Testis (tissue), 3 donors: ENCODE results near the gene PLEKHA1. TPM values are rescaled to one million over a fixed set of nuclear protein-coding genes. Genes with fewer than 3 reads are reported as not detected.

Experiments
- DNase-seq: peaks from one replicate; pipeline ENCODE4 v3.0.0-alpha.2; 2019
- H3K27ac ChIP-seq, 2 donors: fragments of 200-600 bp; sonication (generic); one replicate each; pipeline ENCODE4 v1.5.1; 2019
- H3K27me3 ChIP-seq: fragments of 200-600 bp; sonication (generic); one replicate; pipeline ENCODE4 v1.5.1; 2019
- H3K36me3 ChIP-seq: fragments of 200-600 bp; sonication (generic); one replicate; pipeline ENCODE4 v1.5.1; 2017; ENCODE audit warnings: low read depth; ENCODE audit errors: missing control alignments
- H3K4me1 ChIP-seq: fragments of 200-600 bp; sonication (generic); one replicate; pipeline ENCODE4 v1.5.1; 2019
- H3K4me3 ChIP-seq, 2 donors: fragments of 200-600 bp; sonication (generic); one replicate each; pipeline ENCODE4 v1.5.1; 2017 to 2019
- H3K9me3 ChIP-seq: fragments of 200-600 bp; sonication (generic); one replicate; pipeline ENCODE4 v1.5.1; 2017
- CTCF ChIP-seq, 3 experiments: fragments of 450-650 bp in 2 of 3; fragments of 200-600 bp in 1 of 3; sonication (generic) in 1 of 3; IDR thresholded peaks; one replicate each; pipeline ENCODE4 v1.5.1; 2016 to 2019; ENCODE audit warnings: antibody characterized with exemption in 3 of 3, mild to moderate bottlenecking in 2 of 3, moderate library complexity in 1 of 3
- POLR2A ChIP-seq: fragments of 450-650 bp; IDR thresholded peaks from one replicate; pipeline ENCODE4 v1.6.1; 2017; ENCODE audit warnings: antibody characterized with exemption, mild to moderate bottlenecking, moderate library complexity
- WGBS, 2 donors: methylation state at CpG; one replicate each; pipeline ENCODE4 v1.1.5; 2018; 5-methylcytosine and 5-hydroxymethylcytosine counted together
- intact Hi-C: fragments of 100-400 bp; cut with DNase I; formaldehyde crosslinking; loops from one replicate; pipeline ENCODE4 v1.15.1; 2023; ENCODE audit warnings: low total_unique reads
- microRNA-seq, 2 donors: library from miRNA; unstranded; fragments of <30 nt; microRNA quantifications; one replicate each; pipeline ENCODE4, GENCODE V29; 2016; ENCODE audit warnings: borderline number of aligned reads in 2 of 2, borderline replicate concordance in 1 of 2
- polyA plus RNA-seq: library from polyadenylated mRNA; stranded (reverse); fragments of 350-450 nt; fragmentation: Illumina TruSeq; extraction: RNeasy Lipid Tissue Mini Kit (QIAGEN cat#74804); gene quantifications from one replicate; pipeline ENCODE4 v1.2.3, GENCODE V29; 2014; ENCODE audit warnings: low read depth, low replicate concordance; ENCODE audit not compliant: insufficient read depth
- small RNA-seq, 2 donors: library from RNA; depleted of rRNA; stranded (forward); fragments of <200 nt; gene quantifications; one replicate each; pipeline ENCODE3, GENCODE V24; 2016
- total RNA-seq, 2 donors: library from RNA; depleted of rRNA; stranded (reverse); fragments of >200 nt; gene quantifications; one replicate each; pipeline ENCODE4 v1.2.3, GENCODE V29; 2016

PLEKHA1 gene
- total and polyA plus RNA-seq, 3 donors from 2014 or later = 27.6 to 66.6 (median 35.7) TPM

DNA sequence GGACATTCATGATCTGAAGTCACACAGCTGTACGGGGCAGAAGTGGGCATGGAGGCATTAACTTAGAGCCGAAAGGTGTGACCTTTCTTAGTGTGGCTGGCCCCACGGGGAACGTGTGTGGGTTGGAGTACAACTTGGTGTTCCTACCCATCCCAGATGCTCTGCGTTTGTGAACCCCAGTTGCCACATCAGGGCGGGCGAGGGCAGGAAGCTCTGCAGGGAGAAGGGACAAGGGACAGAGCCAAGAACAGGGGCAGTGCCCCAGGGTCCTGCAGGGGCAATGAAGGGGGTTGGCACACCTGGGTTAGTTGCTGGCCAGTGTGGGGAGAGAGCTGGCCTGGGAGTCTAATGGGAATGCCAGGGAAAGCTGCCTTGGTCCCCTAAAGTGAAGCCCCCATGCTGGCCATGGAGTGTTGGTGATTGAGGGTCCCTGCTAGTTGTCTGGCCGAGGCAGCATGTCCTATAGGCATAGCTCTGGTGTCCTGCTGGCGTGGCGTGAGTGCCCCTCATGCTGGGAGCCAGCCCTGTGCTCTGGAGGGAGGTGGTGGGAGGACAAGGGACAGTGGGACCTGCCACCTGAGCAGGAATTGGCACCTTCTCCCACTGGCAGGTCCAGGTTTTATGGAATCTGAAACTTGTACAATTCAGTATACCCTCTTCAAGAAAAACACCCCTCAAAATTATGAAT lies 105.8 kb downstream of the PLEKHA1 start:
- H3K9me3 ChIP-seq = no peaks in the 10 kb centered on the region
- 89 to 92% methylated on average over 9 to 10 of the region's 10 CpGs for WGBS, 2 donors
- no peak for DNase-seq
- H3K4me3 ChIP-seq = no peak overlapping the region
- H3K36me3 ChIP-seq = no peaks in the 10 kb centered on the region
- intact Hi-C loops = no loop called here
- no peak overlapping the region for H3K27ac ChIP-seq
- no peaks in the 10 kb centered on the region for H3K27me3 ChIP-seq
- TF ChIP-seq CTCF (IDR thresholded peaks at IDR 0.05) (no peak), POLR2A (no peak)
- peaks cover 13% of the 10 kb centered on the region for H3K4me1 ChIP-seq

- no peak for DNase-seq
- Histone ChIP-seq H3K27ac (no peak overlapping the region), H3K4me3 (no peak overlapping the region), H3K9me3 (no peaks in the 10 kb centered on the region), H3K4me1 (peaks cover 4% of the 10 kb centered on the region), H3K27me3 (no peaks in the 10 kb centered on the region), H3K36me3 (no peaks in the 10 kb centered on the region)
- no peak for TF ChIP-seq CTCF (IDR thresholded peaks at IDR 0.05)
- no peak for TF ChIP-seq POLR2A
- intact Hi-C loops = no loop called here
- WGBS, 2 donors = 90 to 93% methylated on average over 6 of the region's 6 CpGs
Measured at GRCh38 chr10:122481296-122482056, 107.0 kb downstream of the PLEKHA1 start.

Small RNAs within 50 kb of the gene (microRNA-seq; reads per million reads assigned to microRNA genes)
- 0 reads per million in 2 donors for gene MIR3941

Small RNAs within 50 kb of the gene (small RNA-seq; reads per million reads assigned to genes)
- gene MIR3941 (0 reads per million in 2 donors), gene RNU6-728P (0 reads per million in 2 donors)

Other genes with a start within 250 kb of the PLEKHA1 start
- 1 to 10 TPM; 4.9 to 5.3 TPM for gene BTBD16, start 103.4 kb upstream of the PLEKHA1 start, total RNA-seq
- 21.3 TPM for gene BTBD16, start 103.4 kb upstream of the PLEKHA1 start, polyA plus RNA-seq
- 1 to 10 TPM in 1 of 2 donors, not detected in 1; 1.4 TPM for gene ARMS2, start 79.9 kb downstream of the PLEKHA1 start, total RNA-seq
- 2.3 TPM for gene ARMS2, start 79.9 kb downstream of the PLEKHA1 start, polyA plus RNA-seq
- 10 to 100 TPM; 21.3 to 27.3 TPM for gene HTRA1, start 86.8 kb downstream of the PLEKHA1 start, total RNA-seq
- gene HTRA1, start 86.8 kb downstream of the PLEKHA1 start, polyA plus RNA-seq = 105 TPM
- 1 to 10 TPM in 1 of 2 donors, under 1 TPM in 1; 0.87 to 1.2 TPM for gene DMBT1, start 186.0 kb downstream of the PLEKHA1 start, total RNA-seq
- 2.7 TPM for gene DMBT1, start 186.0 kb downstream of the PLEKHA1 start, polyA plus RNA-seq